ENCODE measurements around the gene AQR. TPM values are rescaled to one million over a fixed set of nuclear protein-coding genes. Genes with fewer than 3 reads are reported as not detected.
"Not testable (repeated sequence)": the region's sequence is repeated elsewhere in the genome, so short reads cannot be mapped to it uniquely, and the experiment has no call there.

AQR gene
- total and polyA plus RNA-seq, 12 donors: 10.2 to 43.4 (median 28.3) TPM

DNA sequence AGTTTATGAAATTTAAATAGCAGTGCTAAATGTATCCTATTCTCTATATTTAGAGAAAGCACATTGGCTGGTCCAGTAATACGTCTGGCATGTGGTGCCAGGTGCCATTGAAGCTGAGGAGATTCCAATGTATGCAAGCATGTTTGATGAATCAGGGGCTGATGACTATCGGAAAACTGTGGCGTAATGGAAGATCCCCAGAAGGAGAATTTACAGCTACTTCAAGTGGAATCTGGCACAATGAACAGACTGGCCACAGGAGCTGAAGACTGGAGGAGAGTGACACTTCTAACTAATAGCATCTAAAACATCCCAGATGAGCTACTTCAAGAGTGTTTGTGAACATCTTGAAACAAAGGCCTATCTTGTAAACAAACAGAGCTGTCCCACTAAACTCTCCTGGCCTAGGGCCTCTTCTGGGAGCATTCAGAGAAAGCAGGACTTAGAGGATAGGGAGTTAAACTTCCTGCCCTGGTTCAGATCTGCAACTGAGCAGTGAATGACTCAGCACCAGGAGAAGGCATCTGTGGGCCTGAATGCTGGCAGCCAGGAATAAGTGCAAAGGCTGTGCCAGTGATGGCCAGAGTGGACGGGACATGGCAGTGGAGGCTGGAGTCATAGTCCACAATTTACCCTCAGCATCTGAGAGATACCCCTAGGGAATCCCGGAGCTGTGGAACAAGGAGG, 159.0 kb downstream of the AQR start:
- TF ChIP-seq, protein P1, sequence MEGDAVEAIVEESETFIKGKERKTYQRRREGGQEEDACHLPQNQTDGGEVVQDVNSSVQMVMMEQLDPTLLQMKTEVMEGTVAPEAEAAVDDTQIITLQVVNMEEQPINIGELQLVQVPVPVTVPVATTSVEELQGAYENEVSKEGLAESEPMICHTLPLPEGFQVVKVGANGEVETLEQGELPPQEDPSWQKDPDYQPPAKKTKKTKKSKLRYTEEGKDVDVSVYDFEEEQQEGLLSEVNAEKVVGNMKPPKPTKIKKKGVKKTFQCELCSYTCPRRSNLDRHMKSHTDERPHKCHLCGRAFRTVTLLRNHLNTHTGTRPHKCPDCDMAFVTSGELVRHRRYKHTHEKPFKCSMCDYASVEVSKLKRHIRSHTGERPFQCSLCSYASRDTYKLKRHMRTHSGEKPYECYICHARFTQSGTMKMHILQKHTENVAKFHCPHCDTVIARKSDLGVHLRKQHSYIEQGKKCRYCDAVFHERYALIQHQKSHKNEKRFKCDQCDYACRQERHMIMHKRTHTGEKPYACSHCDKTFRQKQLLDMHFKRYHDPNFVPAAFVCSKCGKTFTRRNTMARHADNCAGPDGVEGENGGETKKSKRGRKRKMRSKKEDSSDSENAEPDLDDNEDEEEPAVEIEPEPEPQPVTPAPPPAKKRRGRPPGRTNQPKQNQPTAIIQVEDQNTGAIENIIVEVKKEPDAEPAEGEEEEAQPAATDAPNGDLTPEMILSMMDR (IDR thresholded peaks at IDR 0.05): no peak
- no peak for TF ChIP-seq POLR2A (IDR thresholded peaks at IDR 0.05)
- Histone ChIP-seq H3K27me3 (no peaks in the 10 kb centered on the region), H3K36me3 (replicated peaks in 1 of 2) (no peaks in the 10 kb centered on the region), H3K4me3 (no peak overlapping the region), H3K9me3 (replicated peaks in 1 of 3) (no peaks in the 10 kb centered on the region), H3K4me1 (replicated peaks in 1 of 2) (no peaks in the 10 kb centered on the region), H3K27ac (no peak overlapping the region)
- WGBS, 4 donors: 78 to 86% (median 80%) methylated on average over 5 of the region's 5 CpGs
- no peak for DNase-seq
- intact Hi-C loops (cut with DNase I): no loop called here

DNA sequence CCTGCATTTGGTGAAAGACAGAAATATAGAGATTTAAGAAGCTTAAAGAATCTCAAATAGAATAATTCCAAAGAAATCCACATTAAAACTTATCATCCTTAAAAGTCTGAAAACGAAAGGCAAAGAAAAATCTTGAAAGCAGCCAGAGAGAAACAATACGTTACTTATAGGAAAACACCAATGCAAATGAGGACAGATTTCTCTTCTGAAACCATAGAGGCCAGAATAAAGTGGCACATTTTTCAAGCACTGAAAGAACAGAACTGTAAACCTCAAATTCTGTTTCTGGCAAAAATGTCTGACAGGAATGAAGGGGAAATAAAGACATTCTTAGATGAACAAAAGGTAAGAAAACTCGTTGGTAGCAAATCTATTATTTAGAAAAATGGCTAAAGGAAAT, 160.4 kb downstream of the AQR start:
- 64 to 72% (median 68%) methylated on average over 3 of the region's 3 CpGs for WGBS, 4 donors
- TF ChIP-seq, protein P1 (IDR thresholded peaks at IDR 0.05): no peak
- no peak for TF ChIP-seq POLR2A (IDR thresholded peaks at IDR 0.05)
- no peak overlapping the region for H3K4me3 ChIP-seq
- no peak overlapping the region for H3K27ac ChIP-seq
- H3K9me3 ChIP-seq (replicated peaks in 1 of 3): no peaks in the 10 kb centered on the region
- DNase-seq: no peak
- no peaks in the 10 kb centered on the region for H3K27me3 ChIP-seq
- intact Hi-C loops (cut with DNase I): no loop called here
- H3K4me1 ChIP-seq (replicated peaks in 1 of 2): no peaks in the 10 kb centered on the region
- no peaks in the 10 kb centered on the region for H3K36me3 ChIP-seq (replicated peaks in 1 of 2)

DNA sequence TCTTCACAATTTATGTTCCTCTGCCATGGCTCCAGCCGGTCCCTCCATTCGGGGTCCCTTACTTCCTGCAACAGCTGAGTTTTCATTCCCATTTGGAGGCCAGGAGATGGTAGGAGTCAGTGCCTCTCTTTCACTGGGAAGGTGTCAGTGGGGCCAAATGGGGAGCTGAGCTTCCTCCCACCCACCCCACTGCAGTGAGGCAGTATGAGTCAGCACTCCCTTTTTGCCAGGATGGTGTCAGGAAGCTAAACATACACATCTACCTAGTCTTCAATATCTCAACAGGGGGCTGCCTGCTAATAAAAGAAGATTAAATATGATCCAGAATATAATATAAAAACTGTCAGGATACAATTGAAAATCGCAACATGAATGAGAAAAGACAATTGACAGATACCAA, 161.5 kb downstream of the AQR start:
- WGBS, 4 donors: 78 to 85% (median 82%) methylated on average over 3 of the region's 3 CpGs
- H3K4me3 ChIP-seq: no peak overlapping the region
- no peaks in the 10 kb centered on the region for H3K4me1 ChIP-seq (replicated peaks in 1 of 2)
- H3K27ac ChIP-seq: no peak overlapping the region
- H3K9me3 ChIP-seq (replicated peaks in 1 of 3): no peaks in the 10 kb centered on the region
- TF ChIP-seq POLR2A (IDR thresholded peaks at IDR 0.05): no peak
- TF ChIP-seq, protein P1 (IDR thresholded peaks at IDR 0.05): no peak
- no peak for DNase-seq
- H3K36me3 ChIP-seq (replicated peaks in 1 of 2): no peaks in the 10 kb centered on the region
- intact Hi-C loops (cut with DNase I): no loop called here
- H3K27me3 ChIP-seq: no peaks in the 10 kb centered on the region

DNA sequence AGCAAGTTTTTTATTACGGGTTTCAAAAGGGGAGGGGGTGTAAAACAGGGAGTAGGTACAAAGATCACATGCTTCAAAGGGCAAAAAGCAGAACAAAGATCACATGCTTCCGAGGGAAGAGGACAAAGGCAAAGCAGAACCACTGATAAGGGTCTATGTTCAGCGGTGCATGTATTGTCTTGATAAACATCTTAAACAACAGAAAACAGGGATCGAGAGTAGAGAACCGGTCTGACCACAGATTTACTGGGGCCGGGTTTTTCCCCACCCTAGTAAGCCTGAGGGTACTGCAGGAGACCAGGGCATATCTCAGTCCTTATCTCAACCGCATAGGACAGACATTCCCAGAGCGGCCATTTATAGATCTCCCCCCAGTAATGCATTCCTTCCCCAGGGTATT, 162.3 kb downstream of the AQR start:
- H3K9me3 ChIP-seq (replicated peaks in 1 of 3); intact Hi-C loops (cut with DNase I); H3K36me3 ChIP-seq (replicated peaks in 1 of 2); H3K4me3 ChIP-seq; H3K4me1 ChIP-seq (replicated peaks in 1 of 2); DNase-seq; H3K27me3 ChIP-seq; H3K27ac ChIP-seq: not testable (repeated sequence)
- WGBS, 4 donors: 72 to 85% (median 82%) methylated on average over 8 of the region's 8 CpGs

DNA sequence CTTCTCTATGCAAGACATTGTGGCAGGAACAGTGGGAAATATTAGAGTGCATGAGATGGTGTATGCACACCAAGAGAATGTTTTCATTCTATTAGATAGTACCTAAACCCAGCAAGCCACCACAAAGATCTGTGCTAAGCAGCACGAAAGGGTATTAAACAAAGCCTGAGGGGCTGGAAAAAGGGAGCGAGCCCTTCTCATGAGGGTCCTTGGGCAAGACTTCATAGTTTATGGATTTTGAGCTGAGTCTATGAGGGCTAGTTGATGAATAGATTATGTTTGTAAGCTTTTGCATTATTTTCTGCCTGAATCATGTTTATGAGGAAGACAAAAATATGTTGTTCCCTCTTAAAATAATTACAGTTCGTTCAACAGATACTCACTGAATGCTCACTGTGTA, 164.8 kb downstream of the AQR start:
- Histone ChIP-seq H3K9me3 (replicated peaks in 1 of 3) (no peaks in the 10 kb centered on the region), H3K36me3 (replicated peaks in 1 of 2) (no peaks in the 10 kb centered on the region), H3K4me3 (no peak overlapping the region), H3K27ac (no peak overlapping the region), H3K27me3 (no peaks in the 10 kb centered on the region), H3K4me1 (replicated peaks in 1 of 2) (no peaks in the 10 kb centered on the region)
- DNase-seq: no peak
- WGBS, 4 donors: 69 to 76% (median 73%) methylated on average over 3 of the region's 3 CpGs
- intact Hi-C loops (cut with DNase I): no loop called here
- no peak for TF ChIP-seq POLR2A (IDR thresholded peaks at IDR 0.05)
- TF ChIP-seq, protein P1 (IDR thresholded peaks at IDR 0.05): no peak
